ENCODE measurements around the gene GYPC. TPM values are rescaled to one million over a fixed set of nuclear protein-coding genes. Genes with fewer than 3 reads are reported as not detected.

GYPC gene
- total and polyA plus RNA-seq, 2 of the 4 experiments (the other 2 are of a cell fraction): 53.4 to 96.3 TPM

DNA sequence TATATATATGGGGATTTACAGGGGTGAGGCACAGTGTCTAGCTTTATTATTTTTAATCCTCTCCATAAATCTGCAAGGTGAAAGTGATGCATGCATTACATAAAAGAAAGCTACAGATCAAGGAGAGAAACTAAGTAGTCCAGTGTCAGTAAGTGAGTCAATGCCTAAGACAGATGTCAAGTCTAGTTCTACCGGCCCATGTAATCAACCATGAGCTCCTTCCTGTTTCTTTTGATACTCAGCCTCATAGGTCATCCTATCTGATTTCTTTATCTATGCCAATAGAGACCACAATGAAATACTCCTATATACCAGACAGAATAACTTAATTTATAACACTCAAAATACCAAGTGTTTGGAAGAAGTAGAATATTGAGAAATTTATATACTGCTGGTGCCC is 20.2 kb upstream of the GYPC start:
- Histone ChIP-seq H3K56ac (ENCODE audit: extremely low read depth, insufficient read depth, low read length) (no peak overlapping the region), H3K9ac (ENCODE audit: low read depth, low read length) (no peak overlapping the region), H2BK120ac (ENCODE audit: low read depth, low read length) (no peak overlapping the region), H3K23ac (ENCODE audit: low read depth, low read length) (no peak overlapping the region), H3K9me3 (ENCODE audit: control insufficient read depth, insufficient read depth, low read length) (no peaks in the 10 kb centered on the region), H4K20me1 (ENCODE audit: insufficient read depth, low read length) (no peaks in the 10 kb centered on the region), H2BK20ac (ENCODE audit: low read depth, low read length) (no peak overlapping the region), H3K18ac (ENCODE audit: low read depth, low read length) (no peak overlapping the region), H3K4me3 (ENCODE audit: insufficient read depth, low read depth, low read length) (no peak overlapping the region), H2AK5ac (ENCODE audit: low read depth, low read length) (no peak overlapping the region), H3K9me1 (ENCODE audit: insufficient read depth, low read length) (no peaks in the 10 kb centered on the region), H3K79me1 (ENCODE audit: low read depth in 1 of 2, low read length in 2 of 2) (no peaks in the 10 kb centered on the region), H2AFZ (replicated peaks; ENCODE audit: low read length, poor library complexity) (no peak overlapping the region), H3K4me1 (ENCODE audit: control insufficient read depth, insufficient read depth, low read length) (no peaks in the 10 kb centered on the region), H2BK5ac (ENCODE audit: low read depth, low read length, poor library complexity, severe bottlenecking) (no peak overlapping the region), H4K8ac (ENCODE audit: low read depth in 2 of 2, low read length in 2 of 2) (no peak overlapping the region), H4K5ac (ENCODE audit: low read depth, low read length) (no peak overlapping the region), H2AK9ac (replicated peaks; ENCODE audit: low read depth, low read length, poor library complexity) (no peak overlapping the region), H3K14ac (replicated peaks; ENCODE audit: low read depth, low read length) (no peak overlapping the region), H4K91ac (ENCODE audit: insufficient read depth, low read depth, low read length) (no peak overlapping the region), H3K4me2 (ENCODE audit: low read depth, low read length) (no peak overlapping the region), H3K36me3 (ENCODE audit: control insufficient read depth, insufficient read depth, low read length) (no peaks in the 10 kb centered on the region), H2BK15ac (ENCODE audit: low read depth, low read length) (no peak overlapping the region), H3K27ac (ENCODE audit: insufficient read depth, low read length) (no peak overlapping the region), H3K27me3 (ENCODE audit: control insufficient read depth, insufficient read depth, low read length) (peaks cover 14% of the 10 kb centered on the region), H3K4ac (ENCODE audit: low read depth, low read length) (no peak overlapping the region)
- ATAC-seq (ENCODE audit: low read depth) (no peak), DNase-seq (no peak)
- dilution Hi-C loops (cut with HindIII; ENCODE audit: low sequenced_read_pairs, unreplicated experiment) (no loop called here), in situ Hi-C loops (cut with MboI; ENCODE audit: low sequenced_read_pairs) (no loop called here), intact Hi-C loops (cut with micrococcal nuclease) (no loop called here)
- BruUV-seq (replicated peaks): no TSS peak
- WGBS, 2 experiments (ENCODE audit: extremely low coverage in 2 of 2, insufficient read length in 1 of 2): no CpG with 5 or more reads among the region's 1 CpG
- POLR2A ChIA-PET (ENCODE audit: unreplicated experiment): no interaction called here
- TF ChIP-seq, protein P1, sequence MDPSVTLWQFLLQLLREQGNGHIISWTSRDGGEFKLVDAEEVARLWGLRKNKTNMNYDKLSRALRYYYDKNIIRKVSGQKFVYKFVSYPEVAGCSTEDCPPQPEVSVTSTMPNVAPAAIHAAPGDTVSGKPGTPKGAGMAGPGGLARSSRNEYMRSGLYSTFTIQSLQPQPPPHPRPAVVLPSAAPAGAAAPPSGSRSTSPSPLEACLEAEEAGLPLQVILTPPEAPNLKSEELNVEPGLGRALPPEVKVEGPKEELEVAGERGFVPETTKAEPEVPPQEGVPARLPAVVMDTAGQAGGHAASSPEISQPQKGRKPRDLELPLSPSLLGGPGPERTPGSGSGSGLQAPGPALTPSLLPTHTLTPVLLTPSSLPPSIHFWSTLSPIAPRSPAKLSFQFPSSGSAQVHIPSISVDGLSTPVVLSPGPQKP (IDR thresholded peaks at IDR 0.05; ENCODE audit: borderline replicate concordance, low read depth, low read length): no peak
- TF ChIP-seq RCOR1 (IDR thresholded peaks at IDR 0.05; ENCODE audit: insufficient replicate concordance, low read length) (no peak), MXI1 (IDR thresholded peaks at IDR 0.05; ENCODE audit: borderline replicate concordance, low read depth, low read length) (no peak), NFE2L2 (IDR thresholded peaks at IDR 0.05; ENCODE audit: low read depth, low read length) (no peak), CHD1 (IDR thresholded peaks at IDR 0.05; ENCODE audit: low read depth, low read length) (no peak), SMC3 (IDR thresholded peaks at IDR 0.05; ENCODE audit: low read depth, low read length) (no peak), USF2 (IDR thresholded peaks at IDR 0.05; ENCODE audit: low read depth, low read length) (no peak), MAFK (IDR thresholded peaks at IDR 0.05; ENCODE audit: low read depth, low read length) (no peak), BHLHE40 (IDR thresholded peaks at IDR 0.05; ENCODE audit: low read depth, low read length) (no peak), MAZ (IDR thresholded peaks at IDR 0.05; ENCODE audit: borderline replicate concordance, low read depth, low read length) (no peak), RAD21 (IDR thresholded peaks at IDR 0.05; ENCODE audit: low read length) (no peak), POLR2A (IDR thresholded peaks at IDR 0.05; ENCODE audit: low read depth, low read length) (no peak), CEBPB (IDR thresholded peaks at IDR 0.05; ENCODE audit: low read depth, low read length) (no peak), FOS (IDR thresholded peaks at IDR 0.05; ENCODE audit: low read depth, low read length) (no peak), RFX5 (IDR thresholded peaks at IDR 0.05; ENCODE audit: low read depth, low read length) (no peak)
- TF ChIP-seq, protein P2, sequence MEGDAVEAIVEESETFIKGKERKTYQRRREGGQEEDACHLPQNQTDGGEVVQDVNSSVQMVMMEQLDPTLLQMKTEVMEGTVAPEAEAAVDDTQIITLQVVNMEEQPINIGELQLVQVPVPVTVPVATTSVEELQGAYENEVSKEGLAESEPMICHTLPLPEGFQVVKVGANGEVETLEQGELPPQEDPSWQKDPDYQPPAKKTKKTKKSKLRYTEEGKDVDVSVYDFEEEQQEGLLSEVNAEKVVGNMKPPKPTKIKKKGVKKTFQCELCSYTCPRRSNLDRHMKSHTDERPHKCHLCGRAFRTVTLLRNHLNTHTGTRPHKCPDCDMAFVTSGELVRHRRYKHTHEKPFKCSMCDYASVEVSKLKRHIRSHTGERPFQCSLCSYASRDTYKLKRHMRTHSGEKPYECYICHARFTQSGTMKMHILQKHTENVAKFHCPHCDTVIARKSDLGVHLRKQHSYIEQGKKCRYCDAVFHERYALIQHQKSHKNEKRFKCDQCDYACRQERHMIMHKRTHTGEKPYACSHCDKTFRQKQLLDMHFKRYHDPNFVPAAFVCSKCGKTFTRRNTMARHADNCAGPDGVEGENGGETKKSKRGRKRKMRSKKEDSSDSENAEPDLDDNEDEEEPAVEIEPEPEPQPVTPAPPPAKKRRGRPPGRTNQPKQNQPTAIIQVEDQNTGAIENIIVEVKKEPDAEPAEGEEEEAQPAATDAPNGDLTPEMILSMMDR (conservative IDR thresholded peaks at IDR 0.05; ENCODE audit: low read depth, low read length): no peak
- CTCF ChIA-PET: interaction anchor here (0.8 kb wide), 1 partner anchor 71 kb away, joined by 3 read pairs; no protein-coding TSS in a partner anchor
